C4-2B (cell line): ENCODE measurements around the gene SLC9A7.

Experiments
- H3K27ac ChIP-seq: fragments of 450-650 bp; 2 replicates; pipeline ENCODE4 v1.5.1; 2017
- ZFX ChIP-seq: fragments of 450-650 bp; IDR thresholded peaks from 2 replicates; pipeline ENCODE4 v1.6.1; 2017
- TF ChIP-seq, protein P1 (sequence below): fragments of 450-650 bp; conservative IDR thresholded peaks from 2 replicates; pipeline ENCODE4 v1.5.1; 2017; ENCODE audit warnings: mild to moderate bottlenecking

Gene SLC9A7

DNA sequence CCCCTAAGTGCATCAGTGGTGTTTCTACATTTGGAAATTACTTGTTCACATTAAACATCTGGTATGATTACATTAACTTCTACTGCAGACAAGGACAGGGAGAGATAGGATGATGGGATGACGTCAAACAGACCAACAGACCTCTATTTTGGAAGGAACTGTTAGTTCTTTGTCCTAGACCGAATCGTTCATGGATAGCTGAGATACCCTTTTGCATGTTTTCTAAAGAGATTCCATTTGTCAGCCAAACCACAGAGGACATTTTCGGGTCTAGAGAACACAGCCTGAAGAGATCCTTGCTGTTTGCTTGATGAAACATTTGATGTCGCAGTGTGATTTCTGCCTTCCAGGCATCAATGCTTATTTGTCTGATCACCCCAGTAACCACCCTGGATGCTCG lies 157.6 kb downstream of the SLC9A7 start:
- TF ChIP-seq, protein P1, sequence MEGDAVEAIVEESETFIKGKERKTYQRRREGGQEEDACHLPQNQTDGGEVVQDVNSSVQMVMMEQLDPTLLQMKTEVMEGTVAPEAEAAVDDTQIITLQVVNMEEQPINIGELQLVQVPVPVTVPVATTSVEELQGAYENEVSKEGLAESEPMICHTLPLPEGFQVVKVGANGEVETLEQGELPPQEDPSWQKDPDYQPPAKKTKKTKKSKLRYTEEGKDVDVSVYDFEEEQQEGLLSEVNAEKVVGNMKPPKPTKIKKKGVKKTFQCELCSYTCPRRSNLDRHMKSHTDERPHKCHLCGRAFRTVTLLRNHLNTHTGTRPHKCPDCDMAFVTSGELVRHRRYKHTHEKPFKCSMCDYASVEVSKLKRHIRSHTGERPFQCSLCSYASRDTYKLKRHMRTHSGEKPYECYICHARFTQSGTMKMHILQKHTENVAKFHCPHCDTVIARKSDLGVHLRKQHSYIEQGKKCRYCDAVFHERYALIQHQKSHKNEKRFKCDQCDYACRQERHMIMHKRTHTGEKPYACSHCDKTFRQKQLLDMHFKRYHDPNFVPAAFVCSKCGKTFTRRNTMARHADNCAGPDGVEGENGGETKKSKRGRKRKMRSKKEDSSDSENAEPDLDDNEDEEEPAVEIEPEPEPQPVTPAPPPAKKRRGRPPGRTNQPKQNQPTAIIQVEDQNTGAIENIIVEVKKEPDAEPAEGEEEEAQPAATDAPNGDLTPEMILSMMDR, result no peak
- TF ChIP-seq ZFX, result no peak
- H3K27ac ChIP-seq, result no peak overlapping the region

DNA sequence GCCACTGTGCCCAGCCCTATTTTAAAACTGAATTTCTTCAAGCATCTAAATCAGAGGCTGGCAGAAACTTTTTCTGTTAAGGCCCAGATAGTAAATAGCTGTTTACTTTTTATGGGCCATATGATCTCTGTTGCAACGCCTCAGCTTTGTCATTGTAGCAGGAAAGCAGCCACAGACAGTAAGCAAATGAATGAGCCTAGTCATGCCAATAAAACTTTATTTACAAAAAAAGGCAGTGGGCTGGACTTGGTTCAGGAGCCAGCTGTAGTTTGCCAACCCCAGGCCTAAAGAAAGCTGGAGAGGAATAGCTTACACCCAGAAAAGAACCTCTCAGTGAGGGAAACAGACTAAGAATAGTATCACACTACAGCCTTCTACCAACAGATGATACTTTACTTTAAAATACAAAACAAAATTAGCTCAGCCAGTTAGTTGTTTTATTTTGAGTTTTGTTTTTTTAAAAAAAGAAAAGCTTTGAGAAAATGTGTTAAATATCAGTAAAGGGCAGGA lies 159.8 kb downstream of the SLC9A7 start:
- no peak for TF ChIP-seq ZFX
- TF ChIP-seq, protein P1, result no peak
- H3K27ac ChIP-seq, result no peak overlapping the region; the same call in 1 of the 2 replicates

DNA sequence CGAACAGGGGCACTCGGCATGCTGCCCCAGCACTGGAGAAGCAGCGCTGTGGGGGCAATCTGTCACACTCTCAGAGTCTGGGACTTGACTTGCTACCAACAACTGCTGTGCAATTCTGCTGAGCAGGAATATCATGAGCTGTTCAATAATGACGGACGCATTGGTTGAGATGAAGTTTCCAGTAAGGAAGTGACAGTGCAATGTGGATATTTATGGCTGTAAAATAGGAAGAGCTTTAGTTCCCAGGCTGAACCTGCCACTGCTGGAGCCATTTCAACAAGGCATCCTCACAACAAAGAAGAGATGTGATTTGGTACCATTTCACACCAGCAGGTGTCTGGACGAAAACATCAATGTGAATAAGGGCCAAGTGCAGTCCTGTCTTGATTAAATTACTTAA lies 161.1 kb downstream of the SLC9A7 start:
- H3K27ac ChIP-seq, result no peak overlapping the region
- TF ChIP-seq, protein P1, result no peak
- TF ChIP-seq ZFX, result no peak

DNA sequence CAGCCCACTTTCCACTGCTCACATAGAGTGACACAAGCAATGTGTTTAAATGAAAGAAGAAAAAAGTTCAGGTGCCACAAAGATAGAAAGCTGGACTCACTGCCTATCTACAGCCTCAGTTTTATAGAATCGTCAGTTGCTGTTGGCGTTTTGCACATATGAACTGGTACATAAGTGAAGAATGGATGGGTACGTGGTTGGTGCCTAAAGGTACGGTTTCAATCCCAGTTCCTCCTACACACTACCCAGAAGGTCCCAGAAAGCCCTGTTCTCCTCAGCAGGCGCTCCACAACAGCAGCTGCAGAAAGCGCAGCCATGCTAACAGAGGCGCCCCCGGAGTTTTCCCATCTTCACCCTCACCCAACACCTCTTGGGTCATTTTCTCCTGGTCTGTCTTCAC lies 161.7 kb downstream of the SLC9A7 start:
- TF ChIP-seq, protein P1, result no peak
- no peak for TF ChIP-seq ZFX
- H3K27ac ChIP-seq, result no peak overlapping the region

DNA sequence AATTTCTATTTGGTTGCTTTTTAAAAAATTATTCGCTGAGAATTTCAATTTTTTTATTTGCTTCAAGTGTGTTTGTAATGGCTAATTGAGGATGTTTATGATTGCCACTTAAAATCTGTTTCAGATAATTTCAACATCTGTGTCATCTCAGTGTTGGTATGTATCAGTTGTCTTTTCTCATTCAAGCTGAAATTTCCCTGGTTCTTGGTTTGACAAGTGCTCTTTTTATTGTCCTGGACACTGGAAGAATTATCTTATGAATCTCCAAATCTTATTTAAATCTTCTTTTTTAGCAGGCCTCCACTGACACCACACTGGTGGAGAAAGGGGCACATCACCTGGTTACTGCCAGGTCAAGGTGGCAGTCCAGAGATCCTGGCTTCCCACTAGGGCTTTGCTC lies 163.8 kb downstream of the SLC9A7 start:
- TF ChIP-seq, protein P1, result no peak
- no peak for TF ChIP-seq ZFX

DNA sequence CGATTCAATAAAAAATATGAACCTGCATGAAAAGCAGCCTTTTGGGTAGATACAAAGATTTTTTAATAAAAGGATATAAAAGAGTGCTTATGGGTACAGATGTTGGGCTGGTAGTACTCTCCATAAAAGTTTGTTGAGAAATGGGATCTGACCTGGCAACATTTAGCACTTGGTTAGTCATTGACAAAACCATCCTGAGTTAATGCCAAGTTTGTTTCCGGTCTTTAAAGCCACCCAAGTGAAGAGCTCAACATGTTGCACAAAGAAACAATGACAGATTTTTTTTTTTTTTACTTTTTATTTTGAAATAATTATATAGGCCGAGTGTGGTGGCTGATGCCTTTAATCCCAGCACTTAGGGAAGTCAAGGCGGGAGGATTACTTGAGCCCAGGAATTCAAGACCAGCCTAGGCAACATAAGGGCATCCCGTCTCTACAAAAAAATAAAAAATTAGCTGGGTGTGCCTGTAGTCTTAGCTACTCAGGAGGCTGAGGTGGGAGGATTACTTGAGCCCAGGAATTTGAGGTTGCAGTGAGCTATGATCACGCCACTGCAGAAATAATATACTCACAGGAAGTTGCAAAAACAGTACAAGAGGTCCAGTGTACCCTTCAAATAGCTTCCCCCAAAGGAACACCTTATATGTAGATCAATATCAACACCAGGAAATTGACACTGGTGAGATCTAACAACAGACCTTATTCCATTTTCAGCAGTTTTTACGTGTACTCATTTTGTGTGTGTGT lies 168.8 kb downstream of the SLC9A7 start:
- H3K27ac ChIP-seq, result no peak overlapping the region
- TF ChIP-seq, protein P1, result no peak
- TF ChIP-seq ZFX, result no peak

More for the DNA sequence above, 163.8 kb downstream of the SLC9A7 start:
- H3K27ac ChIP-seq, result no peak overlapping the region

DNA sequence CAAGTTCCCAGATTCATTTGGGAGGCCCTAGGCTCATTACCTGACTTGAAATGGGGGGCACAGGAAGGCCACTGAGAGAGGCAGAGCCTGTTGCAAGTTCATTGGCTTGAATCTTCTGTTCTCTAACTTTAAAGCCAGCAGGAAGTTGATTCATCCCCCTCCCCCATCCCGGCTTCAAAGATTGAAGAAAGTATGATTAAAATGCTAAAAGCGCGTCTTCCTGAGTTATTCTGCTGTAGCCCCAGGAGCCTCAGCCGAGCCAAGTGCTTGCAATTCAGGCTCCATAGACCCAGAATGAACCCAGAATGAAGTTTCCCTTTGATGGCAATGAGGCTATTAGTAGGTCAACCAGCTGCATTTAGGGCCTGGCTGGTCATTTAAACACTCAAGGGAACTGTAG lies 170.7 kb downstream of the SLC9A7 start:
- no peak overlapping the region for H3K27ac ChIP-seq

More for the DNA sequence above, 170.7 kb downstream of the SLC9A7 start:
- no peak for TF ChIP-seq ZFX
- TF ChIP-seq, protein P1, result no peak
